ENCODE results near the gene FHIT.

Gene FHIT

GRCh38 chr3:60073228-60073627 is 1178.0 kb downstream of the FHIT start:
- no peak for DNase-seq

- DNase-seq = no peak
Measured at GRCh38 chr3:60070366-60070765, 1180.9 kb downstream of the FHIT start.

- DNase-seq = no peak
Measured at GRCh38 chr3:60065227-60065868, 1185.9 kb downstream of the FHIT start.

DNA sequence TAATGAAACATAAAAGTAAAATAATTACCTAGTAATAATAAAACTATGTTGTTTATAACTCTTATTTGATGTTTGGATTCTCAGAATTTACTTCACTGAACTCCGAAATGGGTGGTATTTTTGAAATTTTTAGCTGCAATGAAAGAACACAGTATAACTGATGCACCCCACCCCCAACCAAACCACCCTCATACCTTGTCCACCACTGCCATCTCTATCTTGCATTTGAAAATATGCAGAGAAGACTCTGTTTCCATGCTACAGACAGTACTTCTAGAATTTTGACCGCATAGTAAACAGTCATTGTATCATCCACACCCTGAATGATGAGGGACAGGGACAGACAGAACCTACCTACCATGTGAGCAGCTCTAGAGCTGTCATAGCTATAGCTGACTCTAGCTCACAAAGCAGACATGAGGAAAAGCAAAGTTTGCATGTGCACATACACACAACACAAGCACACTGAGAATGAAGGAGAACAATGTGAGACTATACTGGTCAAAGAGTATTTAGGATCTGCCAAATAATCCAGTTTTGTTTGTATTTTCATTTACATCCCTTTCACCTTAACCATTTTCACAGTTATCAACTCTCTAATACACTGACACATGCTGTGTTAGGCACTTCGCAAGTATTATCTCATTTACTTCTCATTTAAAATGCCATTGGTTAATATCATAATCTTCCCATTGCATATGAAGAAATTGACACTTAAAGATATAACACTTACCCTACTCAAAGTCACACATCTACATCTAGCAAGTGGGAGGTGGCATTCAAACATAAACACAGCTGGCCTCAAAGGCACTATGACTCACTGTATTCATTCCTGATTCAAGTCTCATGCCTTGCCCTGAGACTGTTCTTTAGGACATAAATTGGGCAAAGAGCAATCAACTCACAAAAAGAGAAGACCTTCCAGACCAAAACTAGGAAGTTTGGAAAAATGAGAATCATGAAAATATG is 1186.8 kb downstream of the FHIT start:
- DNase-seq = no peak

DNA sequence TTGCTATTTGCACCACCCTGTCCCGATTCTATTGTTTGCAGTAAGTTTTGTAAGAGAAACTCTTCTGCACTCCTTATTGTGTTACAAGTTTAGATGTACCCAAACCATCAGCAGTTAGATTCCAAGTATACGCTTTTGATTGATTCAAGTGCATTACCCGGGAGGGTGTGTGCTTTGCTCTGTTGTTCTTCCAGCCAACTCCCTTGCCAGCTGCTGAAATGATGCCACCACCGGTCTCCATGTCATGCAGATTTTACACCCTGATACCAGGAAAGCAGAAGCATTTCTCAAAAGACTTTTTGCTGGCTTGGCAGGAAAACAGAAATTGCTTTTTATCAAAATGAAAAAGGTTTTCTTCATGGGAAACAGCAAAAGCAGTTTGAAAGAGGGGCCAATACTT is 1194.8 kb downstream of the FHIT start:
- peak; percentile 20 for DNase-seq

DNA sequence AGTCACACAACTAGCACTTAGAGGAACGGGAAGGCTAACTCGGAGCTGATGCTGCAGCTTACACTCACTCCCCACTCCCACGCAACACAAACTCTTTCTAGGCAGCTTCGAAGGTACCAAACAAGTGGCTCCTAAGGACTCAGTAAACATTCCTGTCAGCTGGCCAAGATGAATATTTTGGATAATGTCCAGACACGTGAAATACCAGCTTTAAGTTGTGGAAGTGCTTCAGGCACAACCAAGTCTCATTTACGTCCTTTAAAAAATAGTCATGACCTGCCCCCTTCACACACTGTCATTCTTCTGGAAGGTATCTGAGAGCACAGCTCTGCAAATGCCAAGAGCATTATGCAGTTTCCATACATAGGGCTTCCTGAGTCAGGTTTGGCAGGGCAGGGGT is 1195.5 kb downstream of the FHIT start:
- no peak for DNase-seq

DNA sequence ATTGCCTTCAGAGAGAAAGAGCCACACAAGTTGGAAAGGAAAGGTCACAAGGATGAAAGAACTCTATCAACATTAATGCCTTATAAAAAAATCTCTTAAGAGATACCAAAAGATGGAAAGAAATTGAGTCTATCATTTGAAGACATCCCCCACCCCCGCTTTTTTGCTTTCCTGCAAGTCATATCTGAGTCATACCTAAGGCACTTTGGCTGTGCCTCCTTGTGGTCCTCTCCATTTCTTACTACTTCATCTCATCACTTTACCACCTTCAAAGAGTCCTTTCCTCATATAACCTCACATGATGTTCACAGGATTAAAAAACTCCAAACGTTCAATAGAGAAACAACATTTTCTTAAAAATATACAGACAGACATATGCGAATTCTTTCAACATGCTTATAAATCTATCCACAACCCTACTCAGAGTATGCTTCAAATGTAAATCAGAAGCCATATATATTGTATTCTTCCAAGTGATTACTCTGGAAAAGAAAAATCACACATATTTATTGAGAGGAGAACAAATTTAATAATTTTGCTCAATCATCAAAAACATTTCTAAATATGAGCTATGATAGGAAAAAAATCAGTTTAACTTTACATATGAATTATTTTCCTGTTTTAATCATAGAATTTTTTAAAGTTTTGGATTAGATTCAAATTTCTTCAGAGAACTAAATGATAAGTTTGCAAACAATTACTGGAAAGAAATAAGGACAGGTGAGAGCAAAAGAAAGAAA is 1197.6 kb downstream of the FHIT start:
- DNase-seq = peak; percentile 68

- peak; percentile 61 for DNase-seq
Measured at GRCh38 chr3:60048447-60048848, 1202.8 kb downstream of the FHIT start.

- DNase-seq = no peak
Measured at GRCh38 chr3:60047426-60048200, 1203.6 kb downstream of the FHIT start.

DNA sequence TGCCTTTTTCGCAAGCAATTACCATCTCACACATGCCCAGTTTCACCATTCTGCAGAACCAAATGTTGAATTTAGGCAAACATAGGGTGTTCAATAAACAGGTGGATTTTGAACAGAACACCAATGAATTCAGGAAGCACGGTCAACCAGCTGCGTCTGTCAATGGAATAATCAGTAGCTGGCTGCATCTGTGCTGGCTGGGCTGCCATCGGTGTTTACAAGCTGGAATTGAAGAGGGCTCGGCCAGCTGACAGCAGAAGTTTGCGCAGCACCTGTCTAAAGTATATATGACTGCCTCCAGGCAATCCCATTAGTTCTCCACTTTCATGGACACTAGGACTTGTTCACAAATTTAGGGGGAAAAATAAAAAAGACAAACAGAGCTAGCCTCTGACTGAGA is 1205.0 kb downstream of the FHIT start:
- DNase-seq = no peak

DNA sequence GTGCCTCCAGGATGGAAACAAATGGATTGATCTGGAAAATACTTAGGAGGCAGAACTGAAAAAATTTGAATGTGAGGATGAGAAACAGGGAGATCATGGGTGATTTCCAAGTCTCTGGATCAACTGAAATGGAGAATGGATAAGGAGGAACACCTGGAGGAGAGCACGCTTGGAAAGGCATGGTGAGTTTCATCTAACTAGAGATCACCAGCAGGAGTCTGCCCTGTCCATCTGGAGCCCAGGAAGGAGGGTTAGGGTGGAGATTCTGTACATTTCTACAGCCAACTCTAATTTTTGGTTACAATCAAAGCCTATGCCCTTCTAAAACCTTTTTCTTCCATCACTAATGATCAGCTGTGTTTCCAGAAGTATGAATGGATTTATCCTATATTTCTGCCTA is 1205.6 kb downstream of the FHIT start:
- no peak for DNase-seq

- DNase-seq = no peak
Measured at GRCh38 chr3:60036803-60037202, 1214.4 kb downstream of the FHIT start.

DNA sequence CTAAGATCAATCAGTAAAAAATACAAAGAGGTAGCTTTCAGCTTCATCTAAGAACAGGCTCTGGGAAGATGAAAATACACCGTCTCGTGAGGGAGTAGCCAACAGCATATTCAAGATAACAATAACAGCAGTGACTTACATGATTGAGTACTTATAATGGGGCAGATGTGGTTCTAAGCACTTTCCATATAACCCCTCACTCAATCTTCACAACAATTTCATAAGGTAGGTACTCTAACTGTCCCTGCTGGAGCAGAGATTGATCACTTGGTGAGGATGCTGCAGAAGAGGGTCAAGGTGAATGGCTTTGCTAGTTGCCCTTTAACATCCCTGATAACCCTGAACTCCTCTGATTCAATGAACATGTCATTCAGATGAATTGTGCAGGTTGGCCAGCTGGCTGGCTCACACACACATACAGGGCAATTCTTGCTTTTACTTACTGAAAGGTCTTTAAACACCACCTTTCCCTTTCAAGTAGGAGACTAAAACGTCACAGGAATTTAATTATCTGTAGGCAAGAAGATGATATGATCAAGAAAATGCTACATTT is 1217.3 kb downstream of the FHIT start:
- DNase-seq = no peak

DNA sequence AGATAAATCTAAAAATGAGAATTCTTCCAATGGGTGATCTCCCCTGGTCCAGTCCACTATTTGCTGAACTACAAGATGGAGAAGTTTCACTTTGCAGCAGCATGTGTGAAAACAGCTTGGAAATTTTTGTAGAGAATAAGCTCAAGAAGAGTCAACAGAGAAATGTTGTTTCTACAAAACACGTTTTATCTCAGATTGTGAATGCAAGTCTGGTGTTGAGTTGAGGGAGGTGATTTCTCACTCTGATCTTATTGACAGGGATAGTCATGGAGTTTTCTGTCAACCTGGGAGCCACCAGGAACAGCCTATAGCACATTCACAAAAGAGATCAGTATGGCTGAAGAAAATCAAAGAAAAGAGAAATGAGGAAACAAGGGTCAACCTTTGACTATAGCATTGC is 1220.3 kb downstream of the FHIT start:
- DNase-seq = peak; percentile 38

DNA sequence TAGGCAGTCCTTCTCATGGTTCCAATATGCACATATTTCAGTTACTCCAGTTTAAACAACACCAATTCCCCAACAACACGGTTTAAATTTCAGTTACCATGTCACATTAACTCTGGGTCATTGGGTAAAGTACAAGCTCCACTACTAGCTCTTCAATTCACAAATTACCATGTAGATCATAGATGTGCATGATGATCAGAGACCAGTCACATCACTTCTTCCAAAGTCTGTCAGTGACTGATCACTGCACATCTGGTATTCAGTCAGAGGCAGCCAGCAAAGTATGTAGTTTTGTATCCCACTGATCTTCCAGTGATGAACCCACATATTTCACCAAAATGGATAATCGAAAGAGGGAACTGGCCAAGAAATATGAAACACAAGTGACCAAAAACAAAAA is 1223.0 kb downstream of the FHIT start:
- no peak for DNase-seq

- DNase-seq = no peak
Measured at GRCh38 chr3:60027335-60027734, 1223.9 kb downstream of the FHIT start.

DNA sequence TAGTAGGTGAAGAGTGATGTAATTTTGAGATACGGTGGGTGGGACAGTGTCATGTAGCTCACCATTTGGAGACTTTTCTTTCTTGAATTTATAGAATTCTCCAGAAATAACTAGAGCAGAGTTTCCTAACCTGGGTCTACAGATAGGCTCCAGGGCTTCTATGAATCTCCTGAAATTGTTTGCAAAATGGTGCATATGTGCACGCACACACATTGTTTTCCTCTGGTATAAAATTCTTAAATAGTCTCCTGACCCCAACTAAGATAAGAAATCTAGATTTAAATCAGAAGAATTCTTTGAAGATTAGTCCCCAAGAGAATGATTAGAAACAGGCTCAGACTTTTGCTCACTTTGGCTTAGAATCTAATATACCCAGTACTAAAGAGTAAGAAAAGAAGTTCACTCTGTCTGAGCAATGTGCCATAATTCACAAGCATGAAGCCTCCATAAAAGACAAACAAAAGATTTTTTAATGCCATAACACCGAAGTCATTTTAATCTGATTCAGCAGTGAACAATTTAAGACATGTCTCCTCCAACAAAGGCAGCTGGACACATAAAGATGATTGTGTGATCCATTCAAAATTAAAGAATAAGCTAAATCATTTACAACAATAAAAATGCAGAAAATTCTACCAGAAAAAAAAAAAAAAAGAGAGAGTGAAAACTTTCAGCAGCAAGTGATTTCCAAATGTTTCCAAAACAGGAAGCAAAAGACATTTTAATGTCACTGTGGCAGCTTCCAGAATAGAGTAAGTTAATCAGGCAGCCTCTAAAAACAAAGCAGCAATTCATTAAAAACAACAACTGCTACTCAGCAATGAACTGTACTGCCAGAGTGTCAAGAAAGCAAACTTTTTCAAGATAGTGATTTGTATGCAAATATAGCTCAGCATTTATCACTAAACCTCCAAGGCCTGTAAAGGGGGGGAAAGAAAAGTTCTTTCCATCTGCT is 1225.9 kb downstream of the FHIT start:
- DNase-seq = no peak

DNA sequence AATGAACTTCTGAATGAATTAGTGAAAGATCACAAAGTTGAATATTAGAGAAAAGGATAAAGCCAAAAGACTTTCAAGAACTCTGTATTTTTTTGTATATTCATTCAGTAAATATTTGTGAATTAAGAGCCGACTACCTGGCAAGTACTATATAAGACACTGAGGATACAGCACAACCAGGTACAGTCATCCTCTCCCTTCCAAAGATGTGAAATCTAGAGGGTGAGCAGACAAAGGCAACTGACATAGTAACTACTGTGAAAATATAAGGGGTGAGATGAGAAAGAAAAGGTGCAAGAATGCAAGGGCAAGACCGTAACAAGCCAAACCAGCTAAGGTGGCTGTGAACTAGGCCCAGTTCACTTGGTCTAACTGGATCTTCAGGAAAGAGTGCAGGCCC is 1226.9 kb downstream of the FHIT start:
- no peak for DNase-seq

GRCh38 chr3:60023189-60023588 is 1228.1 kb downstream of the FHIT start:
- DNase-seq = no peak

DNA sequence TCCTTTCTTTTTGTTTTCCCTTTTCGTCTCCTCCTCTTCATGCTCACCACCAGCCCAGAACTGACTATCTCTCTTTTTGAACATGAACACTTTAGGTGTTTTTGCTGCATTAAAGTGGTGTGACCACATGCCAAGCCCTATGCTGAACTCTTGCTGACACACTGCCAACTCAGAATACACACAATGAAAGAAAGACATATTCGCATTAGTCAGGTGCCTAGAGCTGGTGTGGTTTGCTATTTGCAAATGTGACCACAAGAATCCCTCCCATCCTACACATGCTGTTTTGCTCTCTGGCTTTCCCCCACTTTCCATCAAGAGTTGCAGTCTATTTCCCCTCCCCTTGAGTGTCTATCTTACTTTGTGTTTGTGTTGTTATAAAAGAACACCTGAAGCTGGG is 1233.6 kb downstream of the FHIT start:
- peak; percentile 70 for DNase-seq

- no peak for DNase-seq
Measured at GRCh38 chr3:60015032-60015705, 1236.1 kb downstream of the FHIT start.

Measured in activated CD4-positive, alpha-beta T cell treated with anti-CD3 and anti-CD28 coated beads, Interleukin-2, amount 50 U/mL, for 16 hours (primary cell).